HG03521 (cell line): Measurements from ENCODE around the gene POLG2.
"Not testable (repeated sequence)": the region's sequence is repeated elsewhere in the genome, so short reads cannot be mapped to it uniquely, and the experiment has no call there.

Experiments used
- ATAC-seq: cut with Tn5 transposase; IDR thresholded peaks from one replicate; pipeline ENCODE4 v1.9.1; 2021; ENCODE audit warnings: mild to moderate bottlenecking, moderate library complexity; ENCODE audit not compliant: unreplicated experiment

POLG2 gene

GRCh38 chr17:64443086-64443760 is 53.6 kb downstream of the POLG2 start:
- no peak for ATAC-seq

GRCh38 chr17:64442541-64442971 is 54.3 kb downstream of the POLG2 start:
- no peak for ATAC-seq

DNA sequence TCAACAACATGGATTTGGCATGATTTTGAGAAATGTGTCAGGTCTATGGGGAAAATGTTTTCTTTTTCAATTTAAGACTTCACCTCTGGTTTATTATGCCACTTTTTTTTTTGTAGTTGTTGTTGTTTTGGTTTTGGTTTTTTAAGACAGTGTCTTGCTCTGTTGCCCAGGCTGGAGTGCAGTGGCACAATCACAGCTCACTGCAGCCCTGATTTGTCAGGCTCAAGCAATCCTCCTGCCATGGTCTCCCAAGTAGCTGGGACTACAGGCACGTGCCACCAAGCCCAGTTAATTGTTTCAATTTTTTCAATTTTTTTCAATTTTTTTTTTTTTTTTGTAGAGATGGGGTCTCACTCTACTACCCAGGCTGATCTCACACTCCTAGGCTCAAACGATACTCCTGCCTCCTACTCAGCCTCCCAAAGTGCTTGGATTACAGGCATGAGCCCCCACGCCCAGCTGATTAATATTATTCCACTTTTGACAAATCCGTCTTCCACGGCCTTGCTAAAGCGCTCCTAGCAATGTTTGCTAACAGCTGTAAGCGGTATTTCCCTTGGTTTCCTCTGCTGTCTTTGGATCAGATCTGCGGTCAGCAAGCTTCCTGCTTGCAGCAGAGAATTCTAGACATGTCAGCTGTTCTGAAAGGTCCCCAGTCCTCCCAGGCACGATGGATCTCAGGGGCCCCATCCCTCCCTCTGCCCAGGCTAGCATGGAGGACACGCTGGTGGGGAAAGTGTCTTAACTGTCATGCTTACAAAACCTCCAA is 54.9 kb downstream of the POLG2 start:
- ATAC-seq, result no peak

GRCh38 chr17:64439956-64440355 is 56.9 kb downstream of the POLG2 start:
- ATAC-seq, result no peak

GRCh38 chr17:64439521-64439920 is 57.3 kb downstream of the POLG2 start:
- not testable (repeated sequence) for ATAC-seq

DNA sequence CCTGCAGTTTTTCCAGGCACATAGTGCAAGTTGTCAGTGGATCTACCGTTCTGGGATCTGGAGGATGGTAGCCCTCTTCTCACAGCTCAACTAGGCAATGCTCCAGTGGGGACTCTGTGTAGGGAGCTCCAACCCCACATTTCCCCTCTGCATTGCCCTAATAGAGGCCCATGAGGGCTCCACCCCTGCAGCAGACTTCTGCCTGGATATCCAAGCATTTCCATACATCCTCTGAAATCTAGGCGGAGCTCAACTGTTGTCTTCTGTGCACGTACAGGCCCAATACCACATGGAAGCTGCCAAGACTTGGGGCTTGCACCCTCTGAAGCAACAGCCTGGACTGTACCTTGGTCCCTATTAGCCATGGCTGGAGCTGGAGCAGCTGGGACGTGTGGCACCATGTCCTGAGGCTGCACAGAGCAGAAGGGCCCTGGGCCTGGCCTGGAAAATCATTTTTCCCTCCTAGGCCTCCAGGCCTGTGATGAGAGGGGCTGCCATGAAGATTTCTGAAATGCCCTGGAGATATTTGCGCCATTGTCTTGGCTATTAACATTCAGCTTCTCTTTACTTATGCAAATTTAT is 58.8 kb downstream of the POLG2 start:
- no peak for ATAC-seq

DNA sequence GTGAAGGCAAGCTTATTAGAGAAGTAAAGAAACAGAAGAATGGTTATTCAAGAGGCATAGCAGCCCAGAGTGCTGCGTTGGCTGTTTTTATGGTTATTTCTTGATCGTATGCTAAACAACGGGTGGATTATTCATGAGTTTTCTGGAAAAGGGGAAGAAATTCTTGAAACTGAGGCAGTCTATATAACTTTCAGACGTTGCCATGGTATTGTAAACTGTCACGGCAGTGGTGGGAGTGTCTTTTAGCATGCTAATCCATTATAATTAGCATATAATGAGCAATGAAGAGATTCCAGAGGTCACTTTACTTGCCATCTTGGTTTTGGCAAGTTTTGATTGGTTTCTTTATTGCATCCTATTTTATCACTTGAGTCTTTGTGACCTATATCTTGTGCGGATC is 65.3 kb downstream of the POLG2 start:
- ATAC-seq, result no peak

- ATAC-seq, result not testable (repeated sequence)
Measured at GRCh38 chr17:64430036-64430435, 66.8 kb downstream of the POLG2 start.

- no peak for ATAC-seq
Measured at GRCh38 chr17:64428406-64428805, 68.4 kb downstream of the POLG2 start.
